GF-D8 (cell line): ENCODE data around the gene CCDC27.

Experiments
- DNase-seq: peaks from one replicate; lab custom pipeline; 2025; lab: John Stamatoyannopoulos, UW

The CCDC27 gene

DNA sequence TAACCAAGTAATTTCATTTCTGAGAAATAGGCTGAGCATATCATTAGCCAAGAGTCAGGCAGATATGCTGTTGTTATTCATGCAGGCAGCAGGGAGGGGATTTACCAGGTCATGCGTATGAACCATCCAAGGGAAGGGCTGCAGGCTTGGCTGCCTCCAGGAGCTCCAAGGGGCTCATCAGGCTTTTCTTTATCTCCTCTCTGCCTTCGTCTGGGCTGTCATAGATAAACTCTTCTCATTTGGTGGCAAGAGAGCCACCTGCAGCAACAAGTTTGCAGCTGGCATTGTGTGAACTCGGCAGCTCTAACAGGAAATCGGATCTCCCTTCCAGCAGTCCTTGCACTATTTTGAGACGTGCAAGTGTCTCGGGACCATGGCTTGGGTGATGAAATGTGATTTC is 7.5 kb downstream of the CCDC27 start:
- DNase-seq = no peak

DNA sequence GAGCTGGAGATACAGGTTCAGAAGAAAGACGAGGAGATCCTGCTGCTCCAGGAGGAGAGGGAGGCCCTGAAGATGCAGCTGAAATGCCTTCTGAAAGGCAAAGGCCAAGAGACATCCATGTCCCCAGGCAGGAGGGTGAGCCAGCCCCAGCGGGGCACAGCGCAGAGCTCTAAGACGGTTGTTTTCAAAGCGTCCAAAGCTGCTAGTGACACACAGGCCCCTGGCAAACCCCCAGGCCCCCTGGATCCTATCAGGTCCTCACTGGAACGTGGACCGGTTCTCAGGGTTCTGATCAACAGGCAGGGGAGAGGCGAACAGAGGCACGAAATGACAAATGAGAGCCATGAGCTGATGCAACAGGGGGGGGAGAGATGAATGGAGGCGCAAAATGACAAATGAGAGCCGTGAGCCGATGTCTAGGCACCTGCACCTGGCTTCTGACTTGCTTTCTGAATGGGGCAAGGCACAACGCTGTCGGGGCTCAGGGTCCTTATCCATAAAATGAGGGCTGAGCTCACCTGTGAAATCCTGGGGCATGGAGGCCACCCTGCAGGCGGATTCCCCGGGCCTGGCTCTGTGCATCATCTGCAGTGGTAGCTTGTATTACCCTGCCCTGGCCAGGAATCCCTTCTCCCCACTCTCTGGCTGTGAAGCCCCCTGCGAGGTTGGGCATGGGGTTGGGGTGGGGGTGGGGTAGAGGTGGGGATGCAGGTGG is 9.2 kb downstream of the CCDC27 start:
- DNase-seq = no peak

DNA sequence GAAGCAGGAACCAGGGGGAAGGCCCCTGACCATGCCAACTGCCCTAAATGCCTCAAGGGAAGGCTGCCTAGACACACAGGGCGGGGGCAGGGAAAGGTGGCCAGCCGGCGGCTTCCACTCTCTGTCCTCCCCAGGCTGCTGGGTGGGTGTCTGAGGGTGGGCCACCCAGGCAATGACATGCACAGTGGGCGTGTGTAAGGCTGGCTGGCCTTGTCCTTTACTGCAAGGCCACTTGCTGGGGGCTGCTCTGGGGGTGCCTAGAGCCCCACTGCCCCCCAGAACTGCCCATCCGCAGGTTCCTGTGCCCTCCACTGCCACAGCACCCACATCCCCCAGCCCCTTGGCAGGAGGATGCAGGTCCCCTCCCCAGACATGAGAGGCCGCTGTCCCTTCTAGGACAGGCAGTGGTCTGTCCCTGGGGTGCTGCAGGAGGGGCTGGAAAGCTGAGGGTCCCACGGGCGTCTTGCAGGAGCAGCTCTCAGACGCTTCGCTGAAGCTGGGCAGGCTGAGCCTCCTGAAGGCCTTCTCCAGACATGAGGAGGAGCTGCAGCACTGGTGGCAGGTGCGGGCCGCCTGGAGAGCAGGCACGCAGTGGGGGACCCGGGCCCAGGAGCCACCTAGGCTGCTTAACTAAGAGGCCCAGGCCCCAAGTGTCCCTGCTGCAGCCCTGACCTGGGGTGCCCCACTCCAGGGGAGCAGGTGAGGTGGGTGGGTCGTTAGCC is 10.1 kb downstream of the CCDC27 start:
- no peak for DNase-seq

DNA sequence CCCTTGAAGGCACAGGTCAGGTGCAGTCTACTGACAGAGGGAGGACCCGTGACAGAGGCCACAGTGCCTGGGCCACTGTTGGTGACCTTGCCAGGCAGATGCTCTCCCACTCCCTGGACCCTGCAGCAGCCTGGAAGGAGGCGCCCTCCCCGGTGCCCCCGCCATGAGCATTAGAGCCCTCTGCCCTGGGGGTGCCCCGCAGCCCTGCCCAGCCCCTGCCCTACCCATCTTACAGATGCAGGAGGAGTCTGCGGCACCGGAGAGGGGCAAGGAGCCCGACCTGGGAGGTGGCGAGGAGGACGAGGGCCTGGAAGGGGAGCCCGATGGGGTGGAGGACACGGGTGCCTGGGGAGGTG is 10.6 kb downstream of the CCDC27 start:
- no peak for DNase-seq

DNA sequence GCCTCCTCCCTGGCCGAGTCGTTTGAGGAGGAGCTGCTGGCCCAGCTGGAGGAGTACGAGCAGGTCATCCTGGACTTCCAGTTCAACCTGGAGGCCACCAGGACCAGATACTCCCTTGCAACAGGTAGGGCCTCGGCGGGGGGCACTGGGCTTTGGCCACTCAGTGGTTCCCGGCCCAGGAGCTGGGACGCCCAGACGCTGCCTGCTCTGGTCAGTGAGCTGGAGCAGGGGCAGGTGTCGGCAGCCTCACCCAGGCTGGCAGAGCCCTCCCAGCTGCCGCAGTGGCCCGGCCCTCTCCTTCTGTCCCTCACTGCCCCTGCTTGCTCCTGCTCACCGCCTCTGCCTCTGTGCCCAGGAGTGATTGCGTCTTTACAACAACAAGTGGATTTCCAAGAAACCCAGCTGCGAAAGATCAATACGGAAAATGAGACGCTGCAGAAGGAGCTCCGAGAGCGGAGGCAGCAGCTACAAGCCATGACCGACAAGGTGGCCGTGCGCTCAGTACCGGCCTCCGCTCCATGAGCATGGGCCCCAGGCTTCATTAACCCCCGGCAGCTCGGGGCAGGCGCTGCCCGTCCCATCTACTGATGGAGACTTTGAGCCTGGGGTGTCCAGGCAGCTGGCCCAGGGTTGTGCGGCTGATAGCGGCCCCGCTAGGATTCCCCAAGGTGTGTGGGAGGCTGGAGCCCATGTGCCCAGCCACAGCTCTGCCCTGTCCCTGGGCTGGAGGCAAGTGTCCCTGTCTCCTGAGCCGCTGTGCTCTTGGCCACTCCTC is 11.3 kb downstream of the CCDC27 start:
- no peak for DNase-seq

DNA sequence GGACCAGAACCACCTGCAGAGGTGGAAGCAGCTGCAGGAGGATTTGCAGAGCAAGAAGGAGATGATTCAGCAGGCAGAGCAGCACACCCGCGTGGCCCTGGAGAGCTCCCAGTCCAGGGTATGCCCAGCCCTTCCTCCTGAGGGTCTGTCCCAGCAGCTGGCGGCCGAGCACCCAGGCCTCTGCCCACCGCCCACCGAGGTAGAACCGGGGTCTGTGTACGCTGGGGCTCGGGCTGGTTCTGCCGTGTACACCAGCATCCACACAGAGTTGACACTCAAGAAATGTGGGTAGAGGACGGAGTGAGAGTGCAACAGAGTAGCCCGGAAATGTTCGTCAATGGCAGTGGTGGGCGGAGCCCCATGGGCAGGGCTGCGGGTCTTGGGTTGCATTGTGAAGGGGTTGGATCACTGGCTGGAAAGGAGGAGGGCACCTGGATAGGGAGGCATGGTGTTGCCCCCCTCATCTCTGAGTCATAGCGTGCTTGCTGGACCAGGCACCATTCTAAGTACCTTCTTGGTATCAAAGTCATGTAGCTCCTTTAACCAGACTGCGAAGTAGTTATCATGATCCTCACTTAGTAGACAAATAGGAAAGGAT is 15.2 kb downstream of the CCDC27 start:
- DNase-seq = no peak

DNA sequence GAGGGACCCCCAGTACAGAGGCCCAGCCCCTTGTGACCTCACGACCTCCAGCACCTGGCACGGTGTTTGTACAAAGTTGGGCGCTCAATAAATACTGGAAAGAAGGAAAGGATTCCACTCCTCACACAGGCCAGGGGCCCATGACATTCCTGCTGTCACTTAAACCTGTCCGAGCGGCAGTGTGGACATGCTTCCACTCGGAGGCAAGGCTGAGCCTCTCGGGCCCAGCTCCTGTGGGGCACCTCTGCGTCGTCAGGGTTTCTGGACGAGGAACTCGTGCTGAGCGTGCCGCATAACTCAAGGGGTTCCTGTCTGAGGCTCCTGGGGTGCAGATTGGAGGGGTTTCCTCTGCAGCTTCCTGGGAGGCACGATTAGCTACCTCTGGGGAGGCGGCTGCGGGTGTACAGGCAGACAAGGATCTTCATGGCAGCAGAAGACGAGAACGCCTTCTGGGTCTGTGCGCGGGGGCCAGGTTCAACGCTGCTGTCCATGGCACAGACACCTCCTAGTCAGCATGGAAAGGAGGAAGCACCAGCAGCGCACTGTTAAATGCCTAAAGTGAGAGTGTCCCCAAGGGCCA is 16.7 kb downstream of the CCDC27 start:
- no peak for DNase-seq

DNA sequence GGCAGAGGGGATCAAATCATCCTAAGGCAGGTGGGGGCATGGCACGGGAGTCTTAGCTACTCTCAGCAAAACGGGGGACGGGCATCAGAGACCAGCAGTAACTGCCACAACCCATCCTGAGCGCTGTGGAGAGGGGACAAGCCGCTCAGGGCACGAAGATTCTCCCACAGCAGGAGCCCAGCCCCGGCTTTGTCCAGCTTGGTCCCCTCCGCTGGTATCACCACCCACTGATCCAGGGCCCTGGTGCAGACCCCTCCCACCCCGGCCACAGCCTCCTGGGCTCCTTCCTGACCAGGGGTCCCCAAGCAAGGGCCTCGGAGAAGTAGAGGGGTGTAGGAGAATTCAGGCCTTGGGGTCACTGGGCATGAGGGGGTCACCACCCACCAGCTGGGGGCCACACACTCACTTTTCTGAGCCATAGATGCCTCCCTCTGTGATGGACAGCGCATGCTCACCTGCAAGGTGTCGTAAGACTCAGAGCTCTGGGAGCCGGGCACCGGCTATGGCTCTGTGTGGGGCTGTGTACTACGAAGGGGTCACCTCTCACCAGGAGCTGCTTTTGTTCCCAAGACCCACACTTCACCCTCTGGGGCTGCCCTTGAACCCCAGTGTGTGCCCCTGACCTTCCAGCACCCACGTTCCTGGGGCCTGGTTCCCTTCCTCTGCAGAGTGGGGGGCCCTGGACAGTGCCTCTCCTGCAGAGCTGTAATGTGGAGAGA is 18.0 kb downstream of the CCDC27 start:
- DNase-seq = no peak

DNA sequence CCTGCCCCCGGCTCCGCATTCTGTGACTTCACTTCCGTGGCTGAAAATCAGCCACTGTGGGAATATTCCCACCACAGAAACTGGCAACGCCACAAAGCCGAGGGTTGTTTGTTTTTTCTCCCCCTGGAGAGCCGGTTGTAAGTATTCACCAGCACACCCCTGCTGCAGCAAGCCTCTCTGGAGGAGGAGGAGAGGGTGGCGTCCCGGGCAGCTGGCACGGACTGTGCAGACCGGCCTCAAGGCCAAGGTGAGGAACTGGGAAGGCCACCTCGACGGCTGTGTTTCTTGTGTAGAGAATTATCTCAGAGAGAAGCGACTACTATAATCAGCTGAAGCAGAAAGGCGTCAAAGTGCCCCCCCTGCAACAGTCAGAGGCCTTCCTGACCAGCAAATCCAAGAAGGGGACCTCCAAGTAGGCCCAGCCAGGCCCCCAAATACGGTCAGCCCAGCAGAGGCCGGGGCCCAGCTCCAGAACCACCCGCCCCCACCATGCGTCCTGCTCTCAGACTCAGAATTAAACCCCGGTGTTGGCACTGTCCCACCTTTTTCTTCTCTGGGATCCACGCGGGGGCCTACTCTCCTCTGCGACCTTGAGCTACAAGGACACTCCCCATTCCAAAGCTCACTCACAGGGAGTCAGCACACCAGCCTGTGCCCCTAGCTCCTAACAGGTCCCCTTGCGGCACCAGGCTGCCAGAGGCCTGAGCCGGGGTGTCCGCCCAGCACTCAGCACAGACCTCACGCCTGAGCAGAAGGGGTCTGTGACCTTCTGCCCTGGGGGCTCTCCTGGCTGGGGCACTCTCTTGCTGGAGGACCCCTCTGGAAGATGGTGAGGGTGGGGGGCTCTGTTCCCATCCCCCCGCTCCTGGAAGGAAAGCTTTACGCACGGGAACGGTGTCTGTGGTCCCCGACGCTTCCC is 19.1 kb downstream of the CCDC27 start:
- DNase-seq = no peak

DNA sequence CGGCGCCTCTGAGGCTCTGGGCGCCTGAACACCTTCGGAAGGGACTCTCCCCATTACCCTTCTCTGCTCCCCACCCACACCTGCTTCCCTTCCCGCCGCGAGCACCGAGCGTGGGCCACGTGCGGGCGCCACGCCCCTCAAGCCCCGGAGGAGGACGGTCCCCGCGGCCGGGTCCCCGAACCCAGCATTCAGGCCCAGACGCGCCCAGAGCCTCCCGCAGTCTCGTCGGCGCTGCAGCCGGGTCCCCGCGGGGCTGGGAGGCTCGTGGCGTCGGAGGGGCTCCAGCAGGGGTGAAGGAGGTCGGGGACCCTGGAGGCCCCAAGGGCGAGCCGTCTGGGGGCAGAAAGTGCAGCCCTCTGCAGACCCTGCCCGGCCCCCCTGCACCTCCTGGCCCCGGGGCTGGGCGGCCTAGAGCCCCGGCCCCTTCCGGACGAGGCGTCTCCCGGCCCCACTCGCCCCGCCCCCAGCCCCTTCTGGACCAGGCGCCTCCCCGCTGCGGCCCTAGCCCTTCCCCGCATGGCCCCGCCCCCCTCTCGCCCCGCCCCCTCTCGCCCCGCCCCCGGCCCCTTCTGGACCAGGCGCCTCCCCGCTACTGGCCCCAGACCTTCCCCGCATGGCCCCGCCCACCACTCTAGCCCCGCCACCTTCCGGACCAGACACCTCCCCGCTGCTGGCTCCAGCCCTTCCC is 19.9 kb downstream of the CCDC27 start:
- DNase-seq = no peak

DNA sequence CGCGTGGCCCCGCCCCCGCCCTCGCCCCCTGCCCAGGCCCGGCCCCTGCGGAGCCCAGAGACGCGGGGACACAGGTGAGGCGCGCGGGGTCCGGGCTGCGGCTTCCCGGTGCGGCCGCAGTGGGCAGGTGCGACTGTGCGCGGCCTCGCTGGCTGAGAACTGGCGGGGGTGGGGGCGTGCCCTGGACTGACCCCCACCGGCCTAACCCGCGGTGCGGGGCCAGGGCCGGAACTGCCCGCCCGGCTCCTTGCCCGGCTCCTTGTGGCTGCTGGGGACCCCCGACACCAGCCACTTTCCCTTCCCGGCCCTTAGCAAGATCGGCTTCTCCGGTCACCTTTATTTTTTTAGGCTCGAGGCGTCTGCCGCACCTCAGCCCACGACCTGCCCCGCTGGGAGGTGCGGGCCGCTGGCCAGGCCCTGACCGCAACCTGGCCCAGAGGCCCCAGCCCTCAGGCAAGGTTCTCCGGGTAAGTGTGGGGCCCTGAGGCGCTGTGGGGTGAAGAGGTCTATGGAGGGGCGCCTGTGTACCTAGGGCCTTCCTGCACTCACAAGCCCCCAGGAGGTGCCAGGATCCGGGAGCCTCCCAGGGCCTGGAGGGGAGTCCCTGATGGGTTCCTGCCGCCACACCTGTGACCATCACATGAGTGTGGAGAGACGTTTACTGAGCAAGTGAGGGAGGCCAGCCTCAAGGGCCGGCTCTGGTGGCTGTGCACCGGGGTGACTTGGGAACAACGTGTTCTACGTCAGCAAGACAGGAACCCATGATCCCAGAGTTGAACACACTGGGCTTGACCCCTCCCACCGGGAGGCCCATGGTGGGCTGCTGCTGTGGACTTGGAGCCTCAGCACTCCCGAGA is 20.7 kb downstream of the CCDC27 start, which contains the start of gene SMIM1:
TSS of gene SMIM1 (plus strand) at position 35 of the 857 bp plus-strand sequence. CDS start 2,625 bp downstream, outside the sequence.
- no peak for DNase-seq

DNA sequence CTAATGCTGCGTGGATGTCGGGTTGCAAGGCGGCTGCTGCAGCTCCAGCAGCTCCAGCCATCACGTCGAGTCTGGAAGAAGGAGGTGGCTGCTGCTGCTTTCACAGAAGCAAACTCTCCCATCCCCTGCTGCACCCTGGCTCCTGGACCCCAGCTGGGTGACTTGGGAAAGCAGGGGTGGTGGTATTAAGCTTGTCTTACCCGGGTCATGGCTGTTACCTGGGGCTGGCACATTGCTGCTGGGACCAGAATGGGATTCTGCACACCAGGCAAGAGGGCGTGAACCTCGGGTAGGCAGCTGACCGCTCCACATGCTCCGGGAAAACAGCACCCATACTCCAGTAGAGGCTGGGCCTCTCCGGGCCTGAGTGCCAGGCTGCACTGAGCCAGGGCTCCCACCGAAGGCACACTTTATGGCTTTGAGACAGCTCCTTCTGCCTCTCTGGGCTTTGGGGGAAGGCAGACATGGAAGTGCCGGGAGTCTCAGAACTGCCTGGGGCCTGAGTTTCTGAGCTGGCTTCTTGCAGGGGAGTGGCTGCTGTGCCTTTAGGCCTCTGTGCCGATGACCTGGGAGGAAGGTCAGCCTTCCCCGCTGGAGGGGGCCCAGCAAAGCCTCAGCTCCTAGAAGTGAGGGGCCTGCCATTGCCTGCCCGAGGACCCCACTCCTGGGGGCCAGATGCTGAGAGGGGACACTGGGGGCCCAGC is 21.5 kb downstream of the CCDC27 start:
- no peak for DNase-seq

DNA sequence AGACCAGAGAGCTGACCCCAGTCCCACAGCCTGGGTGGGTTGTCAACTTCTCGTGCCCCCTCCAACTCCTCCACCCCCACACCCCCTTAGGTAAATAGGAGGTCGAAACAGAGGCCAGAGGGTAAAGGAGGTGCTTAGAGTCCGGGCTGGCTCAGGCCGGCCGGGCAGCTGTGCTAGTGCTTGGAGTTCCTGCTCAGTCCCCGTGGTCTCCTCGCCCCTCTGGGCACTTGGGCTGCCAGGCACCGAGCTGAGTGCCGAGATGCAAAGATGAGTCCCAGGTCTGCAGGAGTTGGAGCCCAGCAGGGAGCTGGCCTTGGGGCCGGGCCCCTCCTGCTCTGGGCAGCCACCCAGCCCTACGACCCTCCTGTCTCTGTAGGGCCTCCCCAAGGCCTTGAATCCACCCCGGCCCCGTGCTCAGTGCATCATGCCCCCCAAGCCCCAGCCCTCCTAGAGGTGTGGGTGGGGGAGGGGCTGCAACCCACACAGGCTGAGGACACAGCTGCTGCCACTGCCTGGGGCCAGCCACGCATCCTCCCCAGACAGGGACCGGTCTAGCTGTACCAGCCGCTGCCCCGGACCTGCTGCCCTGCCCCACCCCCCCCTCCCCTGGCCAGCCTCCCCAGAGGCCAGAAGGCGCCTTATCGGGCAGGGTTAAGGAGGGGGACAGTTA is 22.2 kb downstream of the CCDC27 start:
- DNase-seq = no peak

DNA sequence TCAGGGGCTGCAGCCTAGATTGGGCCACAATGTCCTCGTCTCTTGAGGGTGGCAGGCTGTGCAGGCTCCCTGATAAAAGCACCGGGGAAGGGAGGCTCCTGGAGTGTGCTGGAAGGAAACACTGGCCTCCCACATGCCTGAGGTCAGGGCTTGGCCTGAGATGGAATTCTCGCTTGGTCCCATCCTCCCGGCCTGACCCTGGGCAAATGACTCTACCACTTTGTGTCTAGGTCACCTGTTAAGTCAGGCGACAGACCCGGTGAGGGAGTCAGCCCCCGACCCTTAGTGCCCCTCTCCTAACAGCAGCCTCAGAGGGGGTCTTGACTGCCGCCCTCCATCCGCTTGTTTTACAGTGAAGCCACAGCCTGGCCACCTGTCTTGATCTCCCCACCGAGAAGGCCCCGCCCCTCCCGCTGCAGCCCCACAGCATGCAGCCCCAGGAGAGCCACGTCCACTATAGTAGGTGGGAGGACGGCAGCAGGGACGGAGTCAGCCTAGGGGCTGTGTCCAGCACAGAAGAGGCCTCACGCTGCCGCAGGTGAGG is 22.8 kb downstream of the CCDC27 start:
- DNase-seq = no peak

DNA sequence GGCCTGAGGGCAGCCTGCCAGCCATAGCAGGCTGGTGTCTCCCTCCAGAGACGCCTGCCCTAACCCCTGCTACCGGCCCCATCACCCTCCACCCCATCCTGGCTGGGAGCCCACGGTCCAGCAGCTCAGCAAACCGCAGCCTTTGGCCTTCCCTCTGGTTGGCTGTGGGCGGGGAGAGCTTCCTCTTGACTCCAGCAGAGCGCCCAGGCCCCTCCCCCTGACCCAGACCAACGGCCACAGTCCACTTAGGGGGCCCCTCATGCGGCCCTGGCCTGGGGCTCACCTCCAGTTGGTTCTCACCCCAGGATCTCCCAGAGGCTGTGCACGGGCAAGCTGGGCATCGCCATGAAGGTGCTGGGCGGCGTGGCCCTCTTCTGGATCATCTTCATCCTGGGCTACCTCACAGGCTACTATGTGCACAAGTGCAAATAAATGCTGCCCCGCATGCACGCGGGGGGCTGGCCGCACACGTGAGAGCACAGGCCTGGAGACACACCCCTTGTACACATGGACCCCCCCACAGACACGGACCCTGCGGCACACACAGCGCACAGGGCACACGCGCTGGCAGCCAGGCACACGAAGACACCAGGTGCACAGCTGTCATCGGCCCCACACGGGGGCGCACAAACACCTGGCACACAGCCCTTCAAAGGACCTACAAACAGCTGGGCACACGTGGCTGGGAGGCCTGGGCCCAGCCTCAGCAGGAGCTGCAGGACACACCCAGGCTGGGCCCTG is 23.4 kb downstream of the CCDC27 start:
- DNase-seq = peak; percentile 41

DNA sequence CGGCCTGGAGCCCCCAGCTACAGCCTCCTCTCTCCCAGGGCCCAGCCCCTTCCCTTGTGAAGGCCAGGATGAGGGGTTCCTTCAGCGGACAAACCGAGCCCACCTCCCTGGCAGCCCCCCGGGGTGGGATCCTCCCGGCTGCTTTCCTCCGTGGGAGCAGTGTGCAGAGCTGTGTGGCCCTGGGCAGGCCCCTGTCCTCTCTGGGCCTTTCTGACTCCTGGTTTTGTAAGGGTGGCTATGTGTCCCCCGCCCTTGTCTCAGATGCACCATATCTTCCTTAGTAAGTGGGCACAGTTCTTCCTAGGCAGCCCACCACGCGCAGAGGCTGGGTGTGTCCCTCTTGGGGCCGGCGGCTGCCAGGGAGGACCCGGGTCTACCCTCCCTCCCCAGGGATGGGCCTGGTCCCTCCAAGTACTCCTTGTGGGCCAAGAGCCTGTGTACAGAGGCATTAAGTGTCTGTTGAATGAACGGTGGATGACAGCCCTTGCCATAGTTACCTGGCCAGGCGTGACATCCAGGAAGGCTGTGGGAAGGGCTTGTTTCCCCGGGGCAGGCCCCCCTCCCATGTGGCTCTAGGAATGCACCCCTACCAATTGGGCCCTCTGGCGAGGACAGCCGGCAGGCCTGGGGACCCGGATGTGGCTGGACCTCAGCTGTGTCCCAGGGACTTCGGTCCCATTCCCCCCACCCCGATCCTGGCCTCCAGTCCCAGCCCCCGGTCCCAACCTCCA is 24.1 kb downstream of the CCDC27 start:
- DNase-seq = no peak
